ENCODE data around the gene SND1. TPM values are rescaled to one million over a fixed set of nuclear protein-coding genes. Genes with fewer than 3 reads are reported as not detected.

SND1 gene
- total and polyA plus RNA-seq, 4 donors: 59.4 to 214 (median 84.1) TPM

GRCh38 chr7:127885843-127886242, 233.8 kb downstream of the SND1 start (continued):
- no peak for TF ChIP-seq REST (IDR thresholded peaks at IDR 0.05)
- TF ChIP-seq RAD21 (IDR thresholded peaks at IDR 0.05): no peak
- TF ChIP-seq EGR1 (IDR thresholded peaks at IDR 0.05; ENCODE audit: low read depth in 2 of 2): no peak
- TF ChIP-seq MAX (IDR thresholded peaks at IDR 0.05): no peak

- Histone ChIP-seq H3K27me3 (ENCODE audit: control insufficient read depth in 4 of 4, insufficient read depth in 4 of 4, low read length in 3 of 4) (no peaks in the 10 kb centered on the region), H3K4me3 (ENCODE audit: low read depth in 1 of 3, low read length in 3 of 3) (no peak overlapping the region), H3K4me1 (ENCODE audit: control insufficient read depth in 4 of 4, insufficient read depth in 4 of 4, low read length in 3 of 4) (no peaks in the 10 kb centered on the region), H3K36me3 (ENCODE audit: control insufficient read depth in 4 of 4, insufficient read depth in 3 of 4, low read depth in 1 of 4, low read length in 3 of 4) (peaks cover 3 to 14% (median 12%) of the 10 kb centered on the region in 4 donors), H3K9ac (ENCODE audit: low read depth in 1 of 2, low read length in 2 of 2) (no peak overlapping the region), H3K27ac (ENCODE audit: low read depth in 1 of 2, low read length in 2 of 2) (no peak overlapping the region), H3K9me3 (ENCODE audit: control insufficient read depth in 4 of 4, low read length in 3 of 4) (no peaks in the 10 kb centered on the region)
- DNase-seq (ENCODE audit: low spot score): no peak
- TF ChIP-seq JUND (IDR thresholded peaks at IDR 0.05) (no peak), FOXA2 (IDR thresholded peaks at IDR 0.05) (no peak), GABPA (IDR thresholded peaks at IDR 0.05 in 1 of 2, conservative IDR thresholded peaks at IDR 0.05 in 1 of 2) (no peak), SP1 (IDR thresholded peaks at IDR 0.05) (no peak), EGR1 (IDR thresholded peaks at IDR 0.05; ENCODE audit: low read depth in 2 of 2) (no peak), REST (IDR thresholded peaks at IDR 0.05) (no peak), RXRA (IDR thresholded peaks at IDR 0.05) (no peak), NR2F2 (IDR thresholded peaks at IDR 0.05) (no peak), MAX (IDR thresholded peaks at IDR 0.05) (no peak), RAD21 (IDR thresholded peaks at IDR 0.05) (no peak), YY1 (IDR thresholded peaks at IDR 0.05) (no peak), TAF1 (conservative IDR thresholded peaks at IDR 0.05) (no peak), HNF4G (IDR thresholded peaks at IDR 0.05) (no peak), ATF3 (IDR thresholded peaks at IDR 0.05) (no peak), ZBTB33 (IDR thresholded peaks at IDR 0.05) (no peak), FOXA1 (IDR thresholded peaks at IDR 0.05) (no peak), HNF4A (conservative IDR thresholded peaks at IDR 0.05) (no peak)
- WGBS: 78% methylated on average over 3 of the region's 3 CpGs
These were observed 234.3 kb downstream of the SND1 start for GRCh38 chr7:127886248-127886647.

All from liver (tissue), 9 donors.